Gastroesophageal sphincter (tissue), 3 donors: ENCODE results near the gene PLCB1.

Experiments used
- POLR2A ChIP-seq, 2 donors: fragments of 450-650 bp; IDR thresholded peaks; one replicate each; pipeline ENCODE4 v1.6.1; 2017; ENCODE audit warnings: antibody characterized with exemption in 2 of 2, mild to moderate bottlenecking in 2 of 2, moderate library complexity in 1 of 2
- POLR2AphosphoS5 ChIP-seq: sonication (generic); formaldehyde crosslinking; IDR thresholded peaks from one replicate; pipeline ENCODE4 v1.6.1; 2017; ENCODE audit warnings: antibody characterized with exemption
- TF ChIP-seq, protein P1 (sequence below), 4 experiments: fragments of 200-600 bp in 2 of 4; fragments of 450-650 bp in 2 of 4; sonication (generic) in 1 of 4; IDR thresholded peaks; one replicate each; pipeline ENCODE4 v1.5.1; 2017 to 2019; ENCODE audit warnings: antibody characterized with exemption in 4 of 4, mild to moderate bottlenecking in 2 of 4, moderate library complexity in 2 of 4

DNA sequence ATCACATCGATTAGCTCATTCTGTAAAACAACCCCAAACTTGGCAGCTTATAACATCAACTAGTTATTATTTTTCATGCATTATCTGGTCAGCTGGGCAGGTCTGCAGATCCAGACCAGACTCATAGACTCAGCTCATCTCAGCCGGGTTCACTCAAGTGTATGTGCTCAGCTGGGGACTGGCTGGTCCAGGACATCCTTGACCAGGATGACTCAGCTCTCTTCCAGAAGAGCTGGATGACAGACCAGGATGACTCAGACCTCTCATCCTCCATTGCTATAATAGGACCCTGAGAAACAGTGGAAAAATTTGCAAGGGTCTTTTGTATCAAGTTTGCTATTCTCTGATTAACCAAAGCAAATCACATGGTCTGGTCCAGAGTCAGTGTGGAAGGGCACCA, 624.3 kb downstream of the PLCB1 start:
- TF ChIP-seq, protein P1, sequence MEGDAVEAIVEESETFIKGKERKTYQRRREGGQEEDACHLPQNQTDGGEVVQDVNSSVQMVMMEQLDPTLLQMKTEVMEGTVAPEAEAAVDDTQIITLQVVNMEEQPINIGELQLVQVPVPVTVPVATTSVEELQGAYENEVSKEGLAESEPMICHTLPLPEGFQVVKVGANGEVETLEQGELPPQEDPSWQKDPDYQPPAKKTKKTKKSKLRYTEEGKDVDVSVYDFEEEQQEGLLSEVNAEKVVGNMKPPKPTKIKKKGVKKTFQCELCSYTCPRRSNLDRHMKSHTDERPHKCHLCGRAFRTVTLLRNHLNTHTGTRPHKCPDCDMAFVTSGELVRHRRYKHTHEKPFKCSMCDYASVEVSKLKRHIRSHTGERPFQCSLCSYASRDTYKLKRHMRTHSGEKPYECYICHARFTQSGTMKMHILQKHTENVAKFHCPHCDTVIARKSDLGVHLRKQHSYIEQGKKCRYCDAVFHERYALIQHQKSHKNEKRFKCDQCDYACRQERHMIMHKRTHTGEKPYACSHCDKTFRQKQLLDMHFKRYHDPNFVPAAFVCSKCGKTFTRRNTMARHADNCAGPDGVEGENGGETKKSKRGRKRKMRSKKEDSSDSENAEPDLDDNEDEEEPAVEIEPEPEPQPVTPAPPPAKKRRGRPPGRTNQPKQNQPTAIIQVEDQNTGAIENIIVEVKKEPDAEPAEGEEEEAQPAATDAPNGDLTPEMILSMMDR (IDR thresholded peaks at IDR 0.05), result no peak
- no peak for TF ChIP-seq POLR2AphosphoS5
- TF ChIP-seq POLR2A (IDR thresholded peaks at IDR 0.05), result no peak
